IMR-90 (cell line): ENCODE results near the gene FAM89B. TPM values are rescaled to one million over a fixed set of nuclear protein-coding genes. Genes with fewer than 3 reads are reported as not detected.

Experiments
- ATAC-seq: fragments of 200-7000 bp; cut with Tn5 transposase; 2 replicates; pipeline ENCODE4 v1.9.1; 2020; ENCODE audit warnings: low read depth, mild to moderate bottlenecking, moderate library complexity
- BruUV-seq: library from RNA; stranded (reverse); fragments of 400-500 nt; replicated peaks from 2 replicates; lab custom pipeline; 2021; lab: Mats Ljungman, UMichigan
- CTCF ChIA-PET: fragments of 300-600 bp; formaldehyde crosslinking; extraction: SDS; loops from one replicate; lab custom pipeline; 2021; ENCODE audit warnings: antibody characterized with exemption; lab: Yijun Ruan, JAX
- POLR2A ChIA-PET: fragments of 300-600 bp; sonication (Branson Sonifier 250); formaldehyde crosslinking; loops from one replicate; lab custom pipeline; 2022; ENCODE audit warnings: antibody characterized with exemption; ENCODE audit not compliant: unreplicated experiment; lab: Charles Lee
- DNase-seq: peaks from one replicate; pipeline ENCODE4 v3.0.0; 2013
- H2AFZ ChIP-seq: replicated peaks from 2 replicates; pipeline ENCODE3; 2013; ENCODE audit warnings: low read length, mild to moderate bottlenecking; ENCODE audit not compliant: poor library complexity
- H2AK5ac ChIP-seq: 2 replicates; pipeline ENCODE4 v1.6.1; 2013; ENCODE audit warnings: low read depth, low read length, inconsistent platforms
- H2AK9ac ChIP-seq: replicated peaks from 2 replicates; pipeline ENCODE3; 2013; ENCODE audit warnings: mild to moderate bottlenecking, low read depth, low read length, moderate library complexity; ENCODE audit not compliant: poor library complexity
- H2BK120ac ChIP-seq: 2 replicates; pipeline ENCODE4 v1.6.1; 2013; ENCODE audit warnings: low read depth, low read length, inconsistent platforms
- H2BK15ac ChIP-seq: 3 replicates; pipeline ENCODE4 v1.6.1; 2013; ENCODE audit warnings: low read depth, low read length, inconsistent platforms
- H2BK20ac ChIP-seq: 2 replicates; pipeline ENCODE4 v1.6.1; 2013; ENCODE audit warnings: low read depth, mild to moderate bottlenecking, inconsistent platforms, low read length, moderate library complexity
- H2BK5ac ChIP-seq: 2 replicates; pipeline ENCODE4 v1.6.1; 2013; ENCODE audit warnings: mild to moderate bottlenecking, low read depth, low read length, inconsistent platforms; ENCODE audit not compliant: poor library complexity, severe bottlenecking
- H3K14ac ChIP-seq: replicated peaks from 2 replicates; pipeline ENCODE4 v1.6.1; 2013; ENCODE audit warnings: low read depth, low read length, inconsistent platforms
- H3K18ac ChIP-seq: 2 replicates; pipeline ENCODE4 v1.6.1; 2013; ENCODE audit warnings: low read depth, low read length, control low read depth
- H3K23ac ChIP-seq: 2 replicates; pipeline ENCODE4 v1.6.1; 2013; ENCODE audit warnings: low read depth, low read length, inconsistent platforms
- H3K27ac ChIP-seq: 2 replicates; pipeline ENCODE4 v1.5.1; 2013; ENCODE audit warnings: mild to moderate bottlenecking, control low read depth, low read length; ENCODE audit not compliant: insufficient read depth
- H3K27me3 ChIP-seq: 2 replicates; pipeline ENCODE4 v1.6.1; 2013; ENCODE audit warnings: low read length; ENCODE audit not compliant: control insufficient read depth, insufficient read depth
- H3K36me3 ChIP-seq: 2 replicates; pipeline ENCODE4 v1.6.1; 2013; ENCODE audit warnings: low read length, mixed read lengths; ENCODE audit not compliant: control insufficient read depth, insufficient read depth
- H3K4ac ChIP-seq: 2 replicates; pipeline ENCODE4 v1.6.1; 2013; ENCODE audit warnings: low read depth, low read length, inconsistent platforms
- H3K4me1 ChIP-seq: 2 replicates; pipeline ENCODE4 v1.6.1; 2013; ENCODE audit warnings: low read length, mixed read lengths; ENCODE audit not compliant: control insufficient read depth, insufficient read depth
- H3K4me2 ChIP-seq: 2 replicates; pipeline ENCODE4 v1.6.1; 2013; ENCODE audit warnings: low read depth, mild to moderate bottlenecking, control low read depth, low read length, moderate library complexity
- H3K4me3 ChIP-seq: 2 replicates; pipeline ENCODE4 v1.5.1; 2013; ENCODE audit warnings: low read depth, mild to moderate bottlenecking, control low read depth, low read length, moderate library complexity; ENCODE audit not compliant: insufficient read depth
- H3K56ac ChIP-seq: 2 replicates; pipeline ENCODE4 v1.6.1; 2013; ENCODE audit warnings: low read length, inconsistent platforms; ENCODE audit not compliant: insufficient read depth; ENCODE audit errors: extremely low read depth
- H3K79me1 ChIP-seq, 2 experiments: 2 replicates each; pipeline ENCODE4 v1.6.1; 2013; ENCODE audit warnings: low read length in 2 of 2, inconsistent platforms in 1 of 2, low read depth in 1 of 2
- H3K9ac ChIP-seq: 2 replicates; pipeline ENCODE4 v1.6.1; 2013; ENCODE audit warnings: low read depth, low read length, control low read depth
- H3K9me1 ChIP-seq: 2 replicates; pipeline ENCODE4 v1.6.1; 2013; ENCODE audit warnings: low read length, inconsistent platforms; ENCODE audit not compliant: insufficient read depth
- H3K9me3 ChIP-seq: 2 replicates; pipeline ENCODE4 v1.6.1; 2013; ENCODE audit warnings: low read length; ENCODE audit not compliant: control insufficient read depth, insufficient read depth
- H4K20me1 ChIP-seq: 2 replicates; pipeline ENCODE4 v1.6.1; 2013; ENCODE audit warnings: low read length, inconsistent platforms; ENCODE audit not compliant: insufficient read depth
- H4K5ac ChIP-seq: 2 replicates; pipeline ENCODE4 v1.6.1; 2013; ENCODE audit warnings: mild to moderate bottlenecking, low read depth, low read length, control low read depth
- H4K8ac ChIP-seq, 2 experiments: 2 replicates each; pipeline ENCODE4 v1.6.1; 2013; ENCODE audit warnings: low read depth in 2 of 2, low read length in 2 of 2, control low read depth in 1 of 2, inconsistent platforms in 1 of 2
- H4K91ac ChIP-seq: 2 replicates; pipeline ENCODE4 v1.6.1; 2013; ENCODE audit warnings: low read depth, low read length, inconsistent platforms; ENCODE audit not compliant: insufficient read depth
- BHLHE40 ChIP-seq: fragments of 150-350 bp; IDR thresholded peaks from 2 replicates; pipeline ENCODE4 v1.6.1; 2016; ENCODE audit warnings: mild to moderate bottlenecking, low read depth, low read length
- CEBPB ChIP-seq: IDR thresholded peaks from 2 replicates; pipeline ENCODE4 v1.6.1; 2012; ENCODE audit warnings: low read depth, low read length, improper control_type of control experiment
- CHD1 ChIP-seq: IDR thresholded peaks from 2 replicates; pipeline ENCODE4 v1.6.1; 2012; ENCODE audit warnings: low read depth, low read length, improper control_type of control experiment
- FOS ChIP-seq: fragments of 150-350 bp; IDR thresholded peaks from 2 replicates; pipeline ENCODE4 v1.6.1; 2016; ENCODE audit warnings: low read depth, low read length
- MAFK ChIP-seq: IDR thresholded peaks from 2 replicates; pipeline ENCODE4 v1.6.1; 2012; ENCODE audit warnings: low read depth, low read length, improper control_type of control experiment
- MAZ ChIP-seq: IDR thresholded peaks from 2 replicates; pipeline ENCODE4 v1.6.1; 2012; ENCODE audit warnings: low read depth, mild to moderate bottlenecking, low read length, improper control_type of control experiment, moderate library complexity, borderline replicate concordance
- MXI1 ChIP-seq: IDR thresholded peaks from 2 replicates; pipeline ENCODE4 v1.6.1; 2012; ENCODE audit warnings: low read depth, mild to moderate bottlenecking, low read length, moderate library complexity, borderline replicate concordance
- NFE2L2 ChIP-seq: fragments of 150-350 bp; IDR thresholded peaks from 2 replicates; pipeline ENCODE4 v1.6.1; 2016; ENCODE audit warnings: low read depth, mild to moderate bottlenecking, low read length
- POLR2A ChIP-seq: IDR thresholded peaks from 2 replicates; pipeline ENCODE4 v1.6.1; 2012; ENCODE audit warnings: mild to moderate bottlenecking, low read depth, low read length
- RAD21 ChIP-seq: IDR thresholded peaks from 2 replicates; pipeline ENCODE4 v1.6.1; 2012; ENCODE audit warnings: low read length, improper control_type of control experiment
- RCOR1 ChIP-seq: IDR thresholded peaks from 2 replicates; pipeline ENCODE4 v1.6.1; 2012; ENCODE audit warnings: mild to moderate bottlenecking, low read length, improper control_type of control experiment; ENCODE audit not compliant: insufficient replicate concordance
- RFX5 ChIP-seq: IDR thresholded peaks from 2 replicates; pipeline ENCODE4 v1.8.0; 2012; ENCODE audit warnings: low read depth, mild to moderate bottlenecking, low read length, moderate library complexity
- SMC3 ChIP-seq: fragments of 150-350 bp; IDR thresholded peaks from 2 replicates; pipeline ENCODE4 v1.6.1; 2016; ENCODE audit warnings: low read depth, mild to moderate bottlenecking, antibody characterized with exemption, low read length, moderate library complexity
- WGBS, 2 experiments: methylation state at CpG; one replicate each; pipeline versions ENCODE4 v1.1.5 to v1.1.7; 2013; ENCODE audit warnings: missing lambda C conversion rate in 2 of 2; ENCODE audit not compliant: insufficient read length in 1 of 2; ENCODE audit errors: extremely low coverage in 2 of 2; 5-methylcytosine and 5-hydroxymethylcytosine counted together
- dilution Hi-C: fragments of 300-500 bp; cut with HindIII; formaldehyde crosslinking; loops from one replicate; pipeline ENCODE4 v1.14.3; 2018; ENCODE audit warnings: low sequenced_read_pairs; ENCODE audit not compliant: unreplicated experiment
- in situ Hi-C: fragments of 300-500 bp; cut with MboI; formaldehyde crosslinking; loops from 3 replicates; pipeline ENCODE4 v1.14.3; 2019; ENCODE audit warnings: low sequenced_read_pairs, inconsistent platforms, mixed read lengths
- intact Hi-C: fragments of 100-400 bp; cut with micrococcal nuclease; formaldehyde crosslinking; loops from 2 replicates; pipeline ENCODE4 v1.10.0; 2022
- polyA plus RNA-seq, 3 experiments: library from polyadenylated mRNA; depleted of rRNA; stranded (reverse); fragments of >200 nt; gene quantifications; 2 replicates each; pipeline ENCODE4 v1.2.3, GENCODE V29; 2012; ENCODE audit warnings: low replicate concordance in 1 of 3
- total RNA-seq: library from RNA; depleted of rRNA; stranded (reverse); fragments of >200 nt; gene quantifications from 2 replicates; pipeline ENCODE4 v1.2.3, GENCODE V29; 2012
- TF ChIP-seq, protein P1 (sequence below): conservative IDR thresholded peaks from 2 replicates; pipeline ENCODE4 v1.5.1; 2012; ENCODE audit warnings: mild to moderate bottlenecking, low read depth, low read length, improper control_type of control experiment
- TF ChIP-seq, protein P2 (sequence below): fragments of 150-350 bp; IDR thresholded peaks from 2 replicates; pipeline ENCODE4 v1.6.1; 2016; ENCODE audit warnings: low read depth, mild to moderate bottlenecking, low read length, moderate library complexity, borderline replicate concordance
- TF ChIP-seq, protein P3 (sequence below): fragments of 150-350 bp; IDR thresholded peaks from 2 replicates; pipeline ENCODE4 v1.6.1; 2017; ENCODE audit warnings: mild to moderate bottlenecking, antibody characterized with exemption, low read length, low read depth

FAM89B gene
- total and polyA plus RNA-seq, 2 of the 4 experiments (the other 2 are of a cell fraction): 12.0 to 65.5 TPM

DNA sequence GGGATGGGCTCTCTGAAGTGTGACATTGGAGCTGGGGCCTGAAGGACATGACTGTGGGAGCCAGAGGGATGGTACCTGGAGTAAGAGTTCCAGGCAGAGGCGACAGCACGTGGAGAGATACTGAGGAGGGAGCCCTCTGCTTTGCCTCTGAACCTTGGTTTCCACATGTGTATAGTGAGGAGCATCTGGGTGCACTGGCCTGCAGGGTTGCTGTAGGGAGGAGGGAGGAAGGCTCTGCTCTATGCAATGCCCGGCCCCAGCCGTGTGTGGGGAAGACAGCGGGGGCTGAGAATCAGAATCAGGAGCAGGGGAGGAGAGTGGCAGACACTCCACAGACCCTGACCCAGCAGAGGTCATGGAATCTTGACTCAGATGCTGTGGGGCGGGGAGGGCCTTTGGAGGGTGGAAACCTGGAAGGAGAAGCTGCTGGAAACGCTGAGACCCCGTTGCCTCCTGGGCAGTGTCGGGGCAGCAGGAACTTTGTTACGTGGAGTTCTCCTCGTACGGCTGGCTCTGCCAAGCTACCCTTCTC lies 43.5 kb upstream of the FAM89B start:
- Histone ChIP-seq H3K9ac (no peak overlapping the region), H2BK15ac (no peak overlapping the region), H3K23ac (no peak overlapping the region), H2AK5ac (no peak overlapping the region), H3K36me3 (peaks cover 63% of the 10 kb centered on the region), H2BK20ac (no peak overlapping the region), H3K4me3 (no peak overlapping the region), H2AFZ (peak overlapping the region; percentile 49), H3K4ac (no peak overlapping the region), H4K91ac (no peak overlapping the region), H2BK5ac (no peak overlapping the region), H2BK120ac (no peak overlapping the region), H3K27me3 (no peaks in the 10 kb centered on the region), H2AK9ac (no peak overlapping the region), H3K4me2 (no peak overlapping the region), H3K18ac (no peak overlapping the region), H3K4me1 (peaks cover 12% of the 10 kb centered on the region), H3K27ac (no peak overlapping the region), H3K79me1 (peaks cover 32 to 81% of the 10 kb centered on the region in 2 experiments), H3K9me1 (peaks cover 14% of the 10 kb centered on the region; the same call in 1 of the 2 replicates), H4K5ac (no peak overlapping the region), H4K8ac (no peak overlapping the region), H3K9me3 (no peaks in the 10 kb centered on the region), H3K56ac (no peak overlapping the region), H4K20me1 (peaks cover 50% of the 10 kb centered on the region), H3K14ac (no peak overlapping the region)
- CTCF ChIA-PET: no interaction called here
- intact Hi-C loops (no loop called here), dilution Hi-C loops (no loop called here), in situ Hi-C loops (no loop called here)
- BruUV-seq: no TSS peak
- WGBS, 2 experiments: 94% methylated on average over 7 of the region's 12 CpGs; no CpG with 5 or more reads in 1 of the 2 experiments
- no peak for TF ChIP-seq CHD1
- TF ChIP-seq, protein P1, sequence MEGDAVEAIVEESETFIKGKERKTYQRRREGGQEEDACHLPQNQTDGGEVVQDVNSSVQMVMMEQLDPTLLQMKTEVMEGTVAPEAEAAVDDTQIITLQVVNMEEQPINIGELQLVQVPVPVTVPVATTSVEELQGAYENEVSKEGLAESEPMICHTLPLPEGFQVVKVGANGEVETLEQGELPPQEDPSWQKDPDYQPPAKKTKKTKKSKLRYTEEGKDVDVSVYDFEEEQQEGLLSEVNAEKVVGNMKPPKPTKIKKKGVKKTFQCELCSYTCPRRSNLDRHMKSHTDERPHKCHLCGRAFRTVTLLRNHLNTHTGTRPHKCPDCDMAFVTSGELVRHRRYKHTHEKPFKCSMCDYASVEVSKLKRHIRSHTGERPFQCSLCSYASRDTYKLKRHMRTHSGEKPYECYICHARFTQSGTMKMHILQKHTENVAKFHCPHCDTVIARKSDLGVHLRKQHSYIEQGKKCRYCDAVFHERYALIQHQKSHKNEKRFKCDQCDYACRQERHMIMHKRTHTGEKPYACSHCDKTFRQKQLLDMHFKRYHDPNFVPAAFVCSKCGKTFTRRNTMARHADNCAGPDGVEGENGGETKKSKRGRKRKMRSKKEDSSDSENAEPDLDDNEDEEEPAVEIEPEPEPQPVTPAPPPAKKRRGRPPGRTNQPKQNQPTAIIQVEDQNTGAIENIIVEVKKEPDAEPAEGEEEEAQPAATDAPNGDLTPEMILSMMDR: no peak
- no peak for TF ChIP-seq FOS
- TF ChIP-seq CEBPB: no peak
- no peak for TF ChIP-seq MAFK
- TF ChIP-seq, protein P2, sequence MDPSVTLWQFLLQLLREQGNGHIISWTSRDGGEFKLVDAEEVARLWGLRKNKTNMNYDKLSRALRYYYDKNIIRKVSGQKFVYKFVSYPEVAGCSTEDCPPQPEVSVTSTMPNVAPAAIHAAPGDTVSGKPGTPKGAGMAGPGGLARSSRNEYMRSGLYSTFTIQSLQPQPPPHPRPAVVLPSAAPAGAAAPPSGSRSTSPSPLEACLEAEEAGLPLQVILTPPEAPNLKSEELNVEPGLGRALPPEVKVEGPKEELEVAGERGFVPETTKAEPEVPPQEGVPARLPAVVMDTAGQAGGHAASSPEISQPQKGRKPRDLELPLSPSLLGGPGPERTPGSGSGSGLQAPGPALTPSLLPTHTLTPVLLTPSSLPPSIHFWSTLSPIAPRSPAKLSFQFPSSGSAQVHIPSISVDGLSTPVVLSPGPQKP: no peak
- TF ChIP-seq MXI1: no peak
- TF ChIP-seq MAZ: no peak
- TF ChIP-seq RCOR1: no peak
- no peak for TF ChIP-seq RFX5
- no peak for TF ChIP-seq SMC3
- no peak for TF ChIP-seq POLR2A
- TF ChIP-seq, protein P3, sequence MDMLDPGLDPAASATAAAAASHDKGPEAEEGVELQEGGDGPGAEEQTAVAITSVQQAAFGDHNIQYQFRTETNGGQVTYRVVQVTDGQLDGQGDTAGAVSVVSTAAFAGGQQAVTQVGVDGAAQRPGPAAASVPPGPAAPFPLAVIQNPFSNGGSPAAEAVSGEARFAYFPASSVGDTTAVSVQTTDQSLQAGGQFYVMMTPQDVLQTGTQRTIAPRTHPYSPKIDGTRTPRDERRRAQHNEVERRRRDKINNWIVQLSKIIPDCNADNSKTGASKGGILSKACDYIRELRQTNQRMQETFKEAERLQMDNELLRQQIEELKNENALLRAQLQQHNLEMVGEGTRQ: no peak
- TF ChIP-seq BHLHE40: no peak
- TF ChIP-seq RAD21: no peak
- TF ChIP-seq NFE2L2: no peak
- no peak for ATAC-seq
- POLR2A ChIA-PET: no interaction called here
- no peak for DNase-seq
